Neural cell (in vitro differentiated cells): Measurements from ENCODE around the gene MYO5A. TPM values are rescaled to one million over a fixed set of nuclear protein-coding genes. Genes with fewer than 3 reads are reported as not detected.

Experiments used
- H2AFZ ChIP-seq: fragments of 200-600, 300-800 bp; sonication (generic), shearing (Covaris generic); 2 replicates; pipeline ENCODE4 v1.6.0; 2014; ENCODE audit warnings: low read depth, mild to moderate bottlenecking, antibody characterized with exemption, low read length, moderate library complexity
- H3F3A ChIP-seq: fragments of 200-600 bp; shearing (Covaris generic); 2 replicates; pipeline ENCODE4 v1.6.1; 2016; ENCODE audit warnings: mild to moderate bottlenecking, moderate library complexity, mixed read lengths, antibody characterized with exemption, low read length; ENCODE audit not compliant: insufficient read depth, poor library complexity, severe bottlenecking
- H3K27ac ChIP-seq: fragments of 200-600, 300-800 bp; sonication (generic), shearing (Covaris generic); 2 replicates; pipeline ENCODE4 v1.5.1; 2014; ENCODE audit warnings: mild to moderate bottlenecking, low read length, moderate library complexity
- H3K27me3 ChIP-seq: fragments of 300-800, 200-600 bp; sonication (generic), shearing (Covaris generic); 2 replicates; pipeline ENCODE4 v1.6.0; 2014; ENCODE audit warnings: mild to moderate bottlenecking, low read depth, low read length, moderate library complexity; ENCODE audit not compliant: insufficient read depth
- H3K36me3 ChIP-seq: fragments of 300-800, 200-600 bp; sonication (generic), shearing (Covaris generic); 2 replicates; pipeline ENCODE4 v1.5.1; 2014; ENCODE audit warnings: mild to moderate bottlenecking, antibody characterized with exemption, low read length, moderate library complexity; ENCODE audit not compliant: insufficient read depth
- H3K4me2 ChIP-seq: fragments of 300-800, 200-600 bp; sonication (generic), shearing (Covaris generic); 2 replicates; pipeline ENCODE4 v1.6.0; 2014; ENCODE audit warnings: mild to moderate bottlenecking, low read length
- H3K4me3 ChIP-seq: fragments of 300-800, 200-600 bp; sonication (generic), shearing (Covaris generic); 2 replicates; pipeline ENCODE4 v1.5.1; 2014; ENCODE audit warnings: mild to moderate bottlenecking, low read length, moderate library complexity
- H3K79me2 ChIP-seq: fragments of 200-600 bp; shearing (Covaris generic); replicated peaks from 2 replicates; pipeline ENCODE4 v1.6.0; 2014; ENCODE audit warnings: mild to moderate bottlenecking, low read length, moderate library complexity; ENCODE audit not compliant: insufficient read depth
- H3K9ac ChIP-seq: fragments of 300-800, 200-600 bp; sonication (generic), shearing (Covaris generic); 2 replicates; pipeline ENCODE4 v1.6.1; 2016; ENCODE audit warnings: mild to moderate bottlenecking, low read length, mixed read lengths
- H3K9me2 ChIP-seq: fragments of 200-600 bp; shearing (Covaris generic); 2 replicates; pipeline ENCODE4 v1.6.1; 2016; ENCODE audit warnings: mild to moderate bottlenecking, low read length, mixed read lengths; ENCODE audit not compliant: insufficient read depth
- H3K9me3 ChIP-seq: fragments of 200-600, 300-800 bp; sonication (generic), shearing (Covaris generic); 2 replicates; pipeline ENCODE4 v1.6.1; 2016; ENCODE audit warnings: mild to moderate bottlenecking, mixed run types, low read length, moderate library complexity, mixed read lengths
- H4K20me1 ChIP-seq: fragments of 200-600 bp; shearing (Covaris generic); 2 replicates; pipeline ENCODE4 v1.6.1; 2016; ENCODE audit warnings: mild to moderate bottlenecking, mixed run types; ENCODE audit not compliant: insufficient read depth
- CTCF ChIP-seq: fragments of 450-650 bp; IDR thresholded peaks from 2 replicates; pipeline ENCODE4 v1.5.1; 2014; ENCODE audit warnings: antibody characterized with exemption, mild to moderate bottlenecking, moderate library complexity; ENCODE audit not compliant: poor library complexity, severe bottlenecking
- EP300 ChIP-seq: fragments of 450-650 bp; conservative IDR thresholded peaks from 2 replicates; pipeline ENCODE4 v1.6.1; 2014; ENCODE audit warnings: antibody characterized with exemption, mild to moderate bottlenecking, moderate library complexity; ENCODE audit not compliant: poor library complexity, severe bottlenecking
- EZH2 ChIP-seq: fragments of 200-600, 300-800 bp; shearing (Covaris generic), sonication (generic); IDR thresholded peaks from 2 replicates; pipeline ENCODE4 v1.6.1; 2014; ENCODE audit warnings: antibody characterized with exemption, low read length, borderline replicate concordance, mild to moderate bottlenecking; ENCODE audit not compliant: insufficient read depth, poor library complexity, severe bottlenecking
- MXI1 ChIP-seq: fragments of 450-650 bp; conservative IDR thresholded peaks from 2 replicates; pipeline ENCODE4 v1.6.1; 2014; ENCODE audit warnings: antibody characterized with exemption, mild to moderate bottlenecking; ENCODE audit not compliant: poor library complexity, severe bottlenecking
- POLR2AphosphoS5 ChIP-seq: IDR thresholded peaks from 2 replicates; pipeline ENCODE4 v1.6.1; 2012
- RAD21 ChIP-seq: fragments of 450-650 bp; conservative IDR thresholded peaks from 2 replicates; pipeline ENCODE4 v1.6.1; 2014; ENCODE audit warnings: antibody characterized with exemption, mild to moderate bottlenecking, moderate library complexity
- REST ChIP-seq: IDR thresholded peaks from 2 replicates; pipeline ENCODE4 v1.6.1; 2012; ENCODE audit warnings: borderline replicate concordance
- SMC3 ChIP-seq: fragments of 450-650 bp; conservative IDR thresholded peaks from 2 replicates; pipeline ENCODE4 v1.6.1; 2014; ENCODE audit warnings: antibody characterized with exemption, mild to moderate bottlenecking, moderate library complexity; ENCODE audit not compliant: poor library complexity
- TAF1 ChIP-seq: IDR thresholded peaks from 2 replicates; pipeline ENCODE4 v1.6.1; 2012; ENCODE audit warnings: low read depth
- polyA plus RNA-seq: library from polyadenylated mRNA; depleted of rRNA; stranded (reverse); fragments of >200 nt; gene quantifications from 2 replicates; pipeline ENCODE4 v1.2.3, GENCODE V29; 2014

MYO5A gene
- polyA plus RNA-seq, 1 donor from 2014 or later = 43.8 TPM

GRCh38 chr15:52309154-52309548 lies 219.5 kb downstream of the MYO5A start:
- Histone ChIP-seq H3K9ac (no peak overlapping the region), H4K20me1 (no peaks in the 10 kb centered on the region), H2AFZ (no peak overlapping the region), H3K4me3 (no peak overlapping the region), H3K79me2 (no peaks in the 10 kb centered on the region), H3K36me3 (peaks cover 10% of the 10 kb centered on the region), H3F3A (no peaks in the 10 kb centered on the region), H3K27me3 (no peaks in the 10 kb centered on the region), H3K9me3 (no peaks in the 10 kb centered on the region), H3K9me2 (no peaks in the 10 kb centered on the region), H3K4me2 (no peak overlapping the region), H3K27ac (no peak overlapping the region)
- TF ChIP-seq EZH2 = no peak
- TF ChIP-seq TAF1 = no peak
- TF ChIP-seq MXI1 = no peak

GRCh38 chr15:52308446-52309153 lies 220.1 kb downstream of the MYO5A start:
- H3K9me2 ChIP-seq = no peaks in the 10 kb centered on the region
- TF ChIP-seq TAF1 = no peak
- TF ChIP-seq EZH2 = no peak
- no peak for TF ChIP-seq SMC3
- no peak for TF ChIP-seq REST
- TF ChIP-seq EP300 = no peak
- H3K4me2 ChIP-seq = no peak overlapping the region
- no peaks in the 10 kb centered on the region for H3F3A ChIP-seq
- H3K9ac ChIP-seq = no peak overlapping the region
- H4K20me1 ChIP-seq = no peaks in the 10 kb centered on the region
- no peaks in the 10 kb centered on the region for H3K79me2 ChIP-seq
- H3K27me3 ChIP-seq = no peaks in the 10 kb centered on the region
- no peaks in the 10 kb centered on the region for H3K9me3 ChIP-seq
- no peak overlapping the region for H3K4me3 ChIP-seq
- no peak overlapping the region for H2AFZ ChIP-seq
- H3K36me3 ChIP-seq = peaks cover 9% of the 10 kb centered on the region
- no peak overlapping the region for H3K27ac ChIP-seq

- Histone ChIP-seq H4K20me1 (no peaks in the 10 kb centered on the region), H3K9me3 (no peaks in the 10 kb centered on the region), H3K4me3 (no peak overlapping the region), H3K27ac (no peak overlapping the region), H2AFZ (no peak overlapping the region), H3K4me2 (no peak overlapping the region), H3F3A (no peaks in the 10 kb centered on the region), H3K36me3 (peaks cover 2% of the 10 kb centered on the region), H3K9me2 (no peaks in the 10 kb centered on the region), H3K27me3 (no peaks in the 10 kb centered on the region), H3K79me2 (no peaks in the 10 kb centered on the region), H3K9ac (no peak overlapping the region)
- TF ChIP-seq TAF1 (no peak), MXI1 (no peak), REST (no peak), POLR2AphosphoS5 (no peak), CTCF (no peak), EZH2 (no peak), SMC3 (no peak), RAD21 (no peak), EP300 (no peak)
Observed at GRCh38 chr15:52307847-52308246, 220.8 kb downstream of the MYO5A start.
